ENCODE results near the gene HOXB4. TPM values are rescaled to one million over a fixed set of nuclear protein-coding genes. Genes with fewer than 3 reads are reported as not detected.

Gene HOXB4
- total and polyA plus RNA-seq, 3 experiments from 2014 or later, result 0.33 to 3.7 (median 3.4) TPM

- H3K27ac ChIP-seq (ENCODE audit: low read depth, low read length), result no peak overlapping the region
- H3K27me3 Mint-ChIP-seq, result peaks cover 26 to 30% of the 10 kb centered on the region in 2 donors
- peaks cover 4 to 11% (median 4%) of the 10 kb centered on the region in 3 donors for H3K4me1 Mint-ChIP-seq
- H3K4me3 ChIP-seq (ENCODE audit: low read length), result no peak overlapping the region
- H3K27me3 ChIP-seq (ENCODE audit: insufficient read depth, low read length, poor library complexity, severe bottlenecking), result peaks cover 5% of the 10 kb centered on the region
- ChIA-PET POLR2A (no interaction called here), CTCF (interaction anchor here (1.4 kb wide), 1 partner anchor 37 kb away, joined by 4 read pairs; no protein-coding TSS in a partner anchor)
- H3K9me3 Mint-ChIP-seq, result no peaks in the 10 kb centered on the region
- H3K36me3 Mint-ChIP-seq, result peaks cover 0 to 5% (median 0%) of the 10 kb centered on the region in 3 donors
- H3K9me3 ChIP-seq (ENCODE audit: low read length), result no peaks in the 10 kb centered on the region
- H3K4me1 ChIP-seq (ENCODE audit: insufficient read depth, low read length), result no peaks in the 10 kb centered on the region
- peak overlapping the region in 1 of 7 donors; percentile 27 for H3K4me3 Mint-ChIP-seq
- H3K36me3 ChIP-seq (ENCODE audit: insufficient read depth, low read length), result no peaks in the 10 kb centered on the region
- H3K27ac Mint-ChIP-seq, result no peak overlapping the region
- DNase-seq, result no peak
These were observed 48.5 kb downstream of the HOXB4 start for GRCh38 chr17:48529683-48530009.

GRCh38 chr17:48528936-48529682 lies 49.0 kb downstream of the HOXB4 start:
- Mint-ChIP-seq H3K36me3 (peaks cover 0 to 5% (median 0%) of the 10 kb centered on the region in 3 donors), H3K9me3 (no peaks in the 10 kb centered on the region), H3K27me3 (peaks cover 31 to 34% of the 10 kb centered on the region in 2 donors), H3K27ac (no peak overlapping the region), H3K4me1 (peaks cover 4 to 11% (median 4%) of the 10 kb centered on the region in 3 donors), H3K4me3 (no peak overlapping the region)
- Histone ChIP-seq H3K27me3 (ENCODE audit: insufficient read depth, low read length, poor library complexity, severe bottlenecking) (peaks cover 5% of the 10 kb centered on the region), H3K4me1 (ENCODE audit: insufficient read depth, low read length) (no peaks in the 10 kb centered on the region), H3K4me3 (ENCODE audit: low read length) (no peak overlapping the region), H3K27ac (ENCODE audit: low read depth, low read length) (no peak overlapping the region), H3K36me3 (ENCODE audit: insufficient read depth, low read length) (no peaks in the 10 kb centered on the region), H3K9me3 (ENCODE audit: low read length) (no peaks in the 10 kb centered on the region)
- POLR2A ChIA-PET, result no interaction called here
- CTCF ChIA-PET, result interaction anchor here (1.4 kb wide), 1 partner anchor 37 kb away, joined by 4 read pairs; no protein-coding TSS in a partner anchor
- no peak for DNase-seq

- no peak overlapping the region for H3K27ac Mint-ChIP-seq
- POLR2A ChIA-PET, result no interaction called here
- no peaks in the 10 kb centered on the region for H3K9me3 ChIP-seq (ENCODE audit: low read length)
- CTCF ChIA-PET, result interaction anchor here (1.4 kb wide), 1 partner anchor 36 kb away, joined by 4 read pairs; no protein-coding TSS in a partner anchor
- DNase-seq, result no peak
- peaks cover 5% of the 10 kb centered on the region for H3K27me3 ChIP-seq (ENCODE audit: insufficient read depth, low read length, poor library complexity, severe bottlenecking)
- peaks cover 4 to 11% (median 4%) of the 10 kb centered on the region in 3 donors for H3K4me1 Mint-ChIP-seq
- no peak overlapping the region for H3K4me3 ChIP-seq (ENCODE audit: low read length)
- H3K9me3 Mint-ChIP-seq, result no peaks in the 10 kb centered on the region
- peak overlapping the region in 1 of 7 donors; percentile 23 for H3K4me3 Mint-ChIP-seq
- H3K36me3 Mint-ChIP-seq, result peaks cover 0 to 5% (median 0%) of the 10 kb centered on the region in 3 donors
- H3K27me3 Mint-ChIP-seq, result peaks cover 34 to 41% of the 10 kb centered on the region in 2 donors
- no peak overlapping the region for H3K27ac ChIP-seq (ENCODE audit: low read depth, low read length)
- H3K36me3 ChIP-seq (ENCODE audit: insufficient read depth, low read length), result no peaks in the 10 kb centered on the region
- no peaks in the 10 kb centered on the region for H3K4me1 ChIP-seq (ENCODE audit: insufficient read depth, low read length)
These were observed 49.8 kb downstream of the HOXB4 start for GRCh38 chr17:48528153-48528935.

GRCh38 chr17:48527547-48527932 lies 50.6 kb downstream of the HOXB4 start:
- Histone ChIP-seq H3K36me3 (ENCODE audit: insufficient read depth, low read length) (no peaks in the 10 kb centered on the region), H3K4me3 (ENCODE audit: low read length) (no peak overlapping the region), H3K4me1 (ENCODE audit: insufficient read depth, low read length) (no peaks in the 10 kb centered on the region), H3K27me3 (ENCODE audit: insufficient read depth, low read length, poor library complexity, severe bottlenecking) (peaks cover 5% of the 10 kb centered on the region), H3K9me3 (ENCODE audit: low read length) (no peaks in the 10 kb centered on the region), H3K27ac (ENCODE audit: low read depth, low read length) (no peak overlapping the region)
- CTCF ChIA-PET, result interaction anchor here (1.0 to 1.8 kb wide), 2 partner anchors 19 to 26 kb away, joined by 3 read pairs; no protein-coding TSS in a partner anchor
- H3K27ac Mint-ChIP-seq, result no peak overlapping the region
- H3K4me3 Mint-ChIP-seq, result peak overlapping the region in 1 of 7 donors; percentile 44
- POLR2A ChIA-PET, result interaction anchor here (1.0 kb wide), 1 partner anchor 14 kb away, joined by 3 read pairs; no protein-coding TSS in a partner anchor
- peaks cover 4 to 11% (median 4%) of the 10 kb centered on the region in 3 donors for H3K4me1 Mint-ChIP-seq
- no peaks in the 10 kb centered on the region for H3K9me3 Mint-ChIP-seq
- peaks cover 32 to 44% of the 10 kb centered on the region in 2 donors for H3K27me3 Mint-ChIP-seq
- no peak for DNase-seq
- H3K36me3 Mint-ChIP-seq, result peaks cover 0 to 5% (median 0%) of the 10 kb centered on the region in 3 donors

- Histone ChIP-seq H3K27me3 (ENCODE audit: insufficient read depth, low read length, poor library complexity, severe bottlenecking) (peaks cover 5% of the 10 kb centered on the region), H3K4me1 (ENCODE audit: insufficient read depth, low read length) (no peaks in the 10 kb centered on the region), H3K36me3 (ENCODE audit: insufficient read depth, low read length) (no peaks in the 10 kb centered on the region), H3K4me3 (ENCODE audit: low read length) (no peak overlapping the region), H3K9me3 (ENCODE audit: low read length) (no peaks in the 10 kb centered on the region), H3K27ac (ENCODE audit: low read depth, low read length) (no peak overlapping the region)
- Mint-ChIP-seq H3K27ac (peak overlapping the region in 2 of 8 donors; percentile 5 to 17), H3K4me3 (peak overlapping the region in 1 of 7 donors; percentile 44), H3K4me1 (peaks cover 4 to 11% (median 4%) of the 10 kb centered on the region in 3 donors), H3K27me3 (peaks cover 36 to 49% of the 10 kb centered on the region in 2 donors), H3K36me3 (peaks cover 0 to 5% (median 0%) of the 10 kb centered on the region in 3 donors), H3K9me3 (no peaks in the 10 kb centered on the region)
- ChIA-PET CTCF (interaction anchor here (1.0 to 1.8 kb wide), 2 partner anchors 19 to 25 kb away, joined by 3 read pairs; no protein-coding TSS in a partner anchor), POLR2A (interaction anchor here (1.0 kb wide), 1 partner anchor 14 kb away, joined by 3 read pairs; no protein-coding TSS in a partner anchor)
- DNase-seq, result no peak
These were observed 51.3 kb downstream of the HOXB4 start for GRCh38 chr17:48526608-48527546.

Other genes starting within 250 kb of the HOXB4 start
- 10 to 100 TPM; 50.5 to 56.0 TPM for gene SKAP1, start 148.1 kb downstream of the HOXB4 start, total RNA-seq
- 264 TPM for gene SKAP1, start 148.1 kb downstream of the HOXB4 start, polyA plus RNA-seq
- not detected for gene HOXB1, start 47.3 kb downstream of the HOXB4 start, total RNA-seq
- gene HOXB1, start 47.3 kb downstream of the HOXB4 start, polyA plus RNA-seq, result not detected
- 10 to 100 TPM; 16.7 to 18.3 TPM for gene HOXB2, start 33.2 kb downstream of the HOXB4 start, total RNA-seq
- gene HOXB2, start 33.2 kb downstream of the HOXB4 start, polyA plus RNA-seq, result 12.8 TPM
- 1 to 10 TPM; 3.0 to 3.5 TPM for gene HOXB3, start 11.9 kb upstream of the HOXB4 start, total RNA-seq
- 0.10 TPM for gene HOXB3, start 11.9 kb upstream of the HOXB4 start, polyA plus RNA-seq
- gene HOXB5, start 15.4 kb upstream of the HOXB4 start, total RNA-seq, result not detected
- gene HOXB5, start 15.4 kb upstream of the HOXB4 start, polyA plus RNA-seq, result not detected
- under 1 TPM; 0.22 to 0.37 TPM for gene HOXB6, start 26.6 kb upstream of the HOXB4 start, total RNA-seq
- gene HOXB6, start 26.6 kb upstream of the HOXB4 start, polyA plus RNA-seq, result not detected
- gene HOXB7, start 32.7 kb upstream of the HOXB4 start, total RNA-seq, result under 1 TPM; 0.89 to 0.96 TPM
- 0.87 TPM for gene HOXB7, start 32.7 kb upstream of the HOXB4 start, polyA plus RNA-seq
- gene HOXB8, start 36.9 kb upstream of the HOXB4 start, total RNA-seq, result not detected
- not detected for gene HOXB8, start 36.9 kb upstream of the HOXB4 start, polyA plus RNA-seq
- gene HOXB9, start 48.0 kb upstream of the HOXB4 start, total RNA-seq, result 1 to 10 TPM; 2.0 to 2.6 TPM
- not detected for gene HOXB9, start 48.0 kb upstream of the HOXB4 start, polyA plus RNA-seq
- gene PRAC1, start 144.2 kb upstream of the HOXB4 start, total RNA-seq, result not detected
- not detected for gene PRAC1, start 144.2 kb upstream of the HOXB4 start, polyA plus RNA-seq
- gene PRAC2, start 144.8 kb upstream of the HOXB4 start, total RNA-seq, result not detected
- not detected for gene PRAC2, start 144.8 kb upstream of the HOXB4 start, polyA plus RNA-seq
- gene HOXB13, start 150.4 kb upstream of the HOXB4 start, total RNA-seq, result not detected
- not detected for gene HOXB13, start 150.4 kb upstream of the HOXB4 start, polyA plus RNA-seq
- not detected for gene TTLL6, start 238.9 kb upstream of the HOXB4 start, total RNA-seq
- not detected for gene TTLL6, start 238.9 kb upstream of the HOXB4 start, polyA plus RNA-seq

All from CD8-positive, alpha-beta memory T cell (primary cell).